ENCODE results near the gene RAB35. TPM values are rescaled to one million over a fixed set of nuclear protein-coding genes. Genes with fewer than 3 reads are reported as not detected.

RAB35 gene
- total RNA-seq, 1 donor from 2014 or later: 32.8 TPM

GRCh38 chr12:120089105-120089504 is 27.4 kb downstream of the RAB35 start:
- Histone ChIP-seq H3K27me3 (ENCODE audit: control insufficient read depth, insufficient read depth, low read length) (no peaks in the 10 kb centered on the region), H3K4me3 (ENCODE audit: low read depth, low read length) (no peak overlapping the region), H3K36me3 (ENCODE audit: control insufficient read depth, insufficient read depth, low read length) (no peaks in the 10 kb centered on the region)
- DNase-seq (ENCODE audit: low read depth): no peak
- no peak for TF ChIP-seq CTCF (IDR thresholded peaks at IDR 0.05; ENCODE audit: insufficient read depth, low read length, poor library complexity, severe bottlenecking)

GRCh38 chr12:120086801-120087621 is 29.5 kb downstream of the RAB35 start:
- H3K36me3 ChIP-seq (ENCODE audit: control insufficient read depth, insufficient read depth, low read length): no peaks in the 10 kb centered on the region
- peak; percentile 94 for TF ChIP-seq CTCF (IDR thresholded peaks at IDR 0.05; ENCODE audit: insufficient read depth, low read length, poor library complexity, severe bottlenecking)
- peak overlapping the region; percentile 21 for H3K4me3 ChIP-seq (ENCODE audit: low read depth, low read length)
- peak; percentile 98 for DNase-seq (ENCODE audit: low read depth)
- no peaks in the 10 kb centered on the region for H3K27me3 ChIP-seq (ENCODE audit: control insufficient read depth, insufficient read depth, low read length)

GRCh38 chr12:120085920-120086645 is 30.5 kb downstream of the RAB35 start:
- no peak for TF ChIP-seq CTCF (IDR thresholded peaks at IDR 0.05; ENCODE audit: insufficient read depth, low read length, poor library complexity, severe bottlenecking)
- H3K4me3 ChIP-seq (ENCODE audit: low read depth, low read length): no peak overlapping the region
- no peak for DNase-seq (ENCODE audit: low read depth)
- no peaks in the 10 kb centered on the region for H3K36me3 ChIP-seq (ENCODE audit: control insufficient read depth, insufficient read depth, low read length)
- H3K27me3 ChIP-seq (ENCODE audit: control insufficient read depth, insufficient read depth, low read length): no peaks in the 10 kb centered on the region

- Histone ChIP-seq H3K4me3 (ENCODE audit: low read depth, low read length) (no peak overlapping the region), H3K36me3 (ENCODE audit: control insufficient read depth, insufficient read depth, low read length) (no peaks in the 10 kb centered on the region), H3K27me3 (ENCODE audit: control insufficient read depth, insufficient read depth, low read length) (no peaks in the 10 kb centered on the region)
- no peak for TF ChIP-seq CTCF (IDR thresholded peaks at IDR 0.05; ENCODE audit: insufficient read depth, low read length, poor library complexity, severe bottlenecking)
- no peak for DNase-seq (ENCODE audit: low read depth)
These were observed 34.9 kb downstream of the RAB35 start for GRCh38 chr12:120081641-120082040.

GRCh38 chr12:120079411-120080400 is 36.8 kb downstream of the RAB35 start:
- H3K27me3 ChIP-seq (ENCODE audit: control insufficient read depth, insufficient read depth, low read length): no peaks in the 10 kb centered on the region
- TF ChIP-seq CTCF (IDR thresholded peaks at IDR 0.05; ENCODE audit: insufficient read depth, low read length, poor library complexity, severe bottlenecking): no peak
- no peaks in the 10 kb centered on the region for H3K36me3 ChIP-seq (ENCODE audit: control insufficient read depth, insufficient read depth, low read length)
- H3K4me3 ChIP-seq (ENCODE audit: low read depth, low read length): no peak overlapping the region
- DNase-seq (ENCODE audit: low read depth): peak; percentile 7
